Astrocyte (in vitro differentiated cells and primary cell): ENCODE data around the gene SMIM35. TPM values are rescaled to one million over a fixed set of nuclear protein-coding genes. Genes with fewer than 3 reads are reported as not detected.

Experiments
- DNase-seq: peaks from one replicate; pipeline ENCODE4 v3.0.0-alpha.2; 2010; ENCODE audit warnings: low read depth
- FAIRE-seq: peaks from 2 replicates; lab custom pipeline; 2011; peaks lifted over from hg19 to GRCh38; lab: Jason Lieb, UNC
- H2AFZ ChIP-seq: 2 replicates; pipeline ENCODE4 v1.6.0; 2012; ENCODE audit warnings: low read depth, low read length, inconsistent platforms
- H3K27ac ChIP-seq: 2 replicates; pipeline ENCODE4 v1.5.1; 2011; ENCODE audit warnings: low read depth, low read length, inconsistent platforms
- H3K27me3 ChIP-seq: 2 replicates; pipeline ENCODE4 v1.6.0; 2011; ENCODE audit warnings: low read length, inconsistent platforms; ENCODE audit not compliant: insufficient read depth
- H3K36me3 ChIP-seq: 2 replicates; pipeline ENCODE4 v1.5.1; 2011; ENCODE audit warnings: low read length, inconsistent platforms; ENCODE audit not compliant: insufficient read depth
- H3K4me1 ChIP-seq: 2 replicates; pipeline ENCODE4 v1.5.1; 2011; ENCODE audit warnings: low read length, inconsistent platforms; ENCODE audit not compliant: insufficient read depth
- H3K4me2 ChIP-seq: 2 replicates; pipeline ENCODE4 v1.6.0; 2012; ENCODE audit warnings: low read length, inconsistent platforms
- H3K4me3 ChIP-seq: 2 replicates; pipeline ENCODE4 v1.5.1; 2011; ENCODE audit warnings: low read depth, mild to moderate bottlenecking, low read length, inconsistent platforms; ENCODE audit not compliant: insufficient read depth
- H3K79me2 ChIP-seq: 2 replicates; pipeline ENCODE4 v1.6.0; 2012; ENCODE audit warnings: mild to moderate bottlenecking, low read length, inconsistent platforms; ENCODE audit not compliant: insufficient read depth
- H3K9ac ChIP-seq: 2 replicates; pipeline ENCODE4 v1.6.0; 2012; ENCODE audit warnings: mild to moderate bottlenecking, low read length, inconsistent platforms
- H3K9me3 ChIP-seq: 2 replicates; pipeline ENCODE4 v1.5.1; 2012; ENCODE audit warnings: low read depth, mild to moderate bottlenecking, low read length, inconsistent platforms; ENCODE audit not compliant: insufficient read depth
- H4K20me1 ChIP-seq: 2 replicates; pipeline ENCODE4 v1.6.0; 2012; ENCODE audit warnings: low read length, inconsistent platforms; ENCODE audit not compliant: insufficient read depth
- H3K27ac Mint-ChIP-seq: one replicate; pipeline ENCODE4 v1.8.0; 2021; ENCODE audit warnings: mild to moderate bottlenecking, mixed read lengths; ENCODE audit not compliant: unreplicated experiment
- H3K27me3 Mint-ChIP-seq: one replicate; pipeline ENCODE4 v1.8.0; 2021; ENCODE audit warnings: low read depth, mixed read lengths; ENCODE audit not compliant: unreplicated experiment
- H3K36me3 Mint-ChIP-seq: one replicate; pipeline ENCODE4 v1.8.0; 2021; ENCODE audit warnings: low read depth, mixed read lengths; ENCODE audit not compliant: unreplicated experiment
- H3K4me1 Mint-ChIP-seq: one replicate; pipeline ENCODE4 v1.8.0; 2021; ENCODE audit warnings: low read depth, mixed read lengths; ENCODE audit not compliant: unreplicated experiment
- H3K4me3 Mint-ChIP-seq: one replicate; pipeline ENCODE4 v1.8.0; 2021; ENCODE audit warnings: mild to moderate bottlenecking, moderate library complexity, mixed read lengths; ENCODE audit not compliant: unreplicated experiment
- H3K9me3 Mint-ChIP-seq: one replicate; pipeline ENCODE4 v1.8.0; 2021; ENCODE audit warnings: mild to moderate bottlenecking, mixed read lengths; ENCODE audit not compliant: unreplicated experiment
- CTCF ChIP-seq: IDR thresholded peaks from 2 replicates; pipeline ENCODE4 v1.5.1; 2011; ENCODE audit warnings: low read depth, mild to moderate bottlenecking, inconsistent platforms, low read length, moderate library complexity; ENCODE audit not compliant: insufficient read depth
- EZH2 ChIP-seq: IDR thresholded peaks from 2 replicates; pipeline ENCODE4 v1.6.1; 2012; ENCODE audit warnings: mild to moderate bottlenecking, low read length, inconsistent platforms; ENCODE audit not compliant: insufficient read depth
- total RNA-seq: library from RNA; stranded (reverse); gene quantifications from 2 replicates; pipeline ENCODE4 v1.2.1, GENCODE V29; 2021

Gene SMIM35
- total RNA-seq, 1 donor from 2014 or later = not detected

- H3K4me1 Mint-ChIP-seq = no peaks in the 10 kb centered on the region
- no peaks in the 10 kb centered on the region for H3K27me3 ChIP-seq
- H3K9me3 ChIP-seq = no peaks in the 10 kb centered on the region
- no peaks in the 10 kb centered on the region for H3K79me2 ChIP-seq
- H3K9ac ChIP-seq = no peak overlapping the region
- no peak overlapping the region for H3K4me3 Mint-ChIP-seq
- H3K4me3 ChIP-seq = no peak overlapping the region
- no peaks in the 10 kb centered on the region for H3K36me3 Mint-ChIP-seq
- H3K36me3 ChIP-seq = no peaks in the 10 kb centered on the region
- H3K4me2 ChIP-seq = no peak overlapping the region
- no peak overlapping the region for H3K27ac Mint-ChIP-seq
- H3K27ac ChIP-seq = no peak overlapping the region
- H3K9me3 Mint-ChIP-seq = peaks cover 6% of the 10 kb centered on the region
- TF ChIP-seq CTCF (no peak), EZH2 (no peak)
- H3K4me1 ChIP-seq = no peaks in the 10 kb centered on the region
- no peaks in the 10 kb centered on the region for H4K20me1 ChIP-seq
- FAIRE-seq (no peak), DNase-seq (no peak)
- H2AFZ ChIP-seq = no peak overlapping the region
- H3K27me3 Mint-ChIP-seq = peaks cover 38% of the 10 kb centered on the region
These were observed 12.0 kb downstream of the SMIM35 start for GRCh38 chr11:118074785-118075184.

GRCh38 chr11:118074091-118074685 is 12.6 kb downstream of the SMIM35 start:
- Mint-ChIP-seq H3K27me3 (peaks cover 40% of the 10 kb centered on the region), H3K27ac (no peak overlapping the region), H3K4me1 (no peaks in the 10 kb centered on the region), H3K9me3 (peaks cover 6% of the 10 kb centered on the region), H3K36me3 (no peaks in the 10 kb centered on the region), H3K4me3 (no peak overlapping the region)
- Histone ChIP-seq H3K9me3 (no peaks in the 10 kb centered on the region), H3K27ac (no peak overlapping the region), H3K4me2 (no peak overlapping the region), H3K4me1 (no peaks in the 10 kb centered on the region), H2AFZ (no peak overlapping the region), H3K27me3 (no peaks in the 10 kb centered on the region), H3K9ac (no peak overlapping the region), H3K4me3 (no peak overlapping the region), H3K36me3 (no peaks in the 10 kb centered on the region), H3K79me2 (no peaks in the 10 kb centered on the region), H4K20me1 (no peaks in the 10 kb centered on the region)
- DNase-seq (no peak), FAIRE-seq (no peak)
- no peak for TF ChIP-seq CTCF
- TF ChIP-seq EZH2 = no peak

- H3K36me3 ChIP-seq = no peaks in the 10 kb centered on the region
- no peak overlapping the region for H3K4me3 Mint-ChIP-seq
- no peaks in the 10 kb centered on the region for H3K4me1 Mint-ChIP-seq
- H3K9ac ChIP-seq = no peak overlapping the region
- no peaks in the 10 kb centered on the region for H3K36me3 Mint-ChIP-seq
- H3K27me3 Mint-ChIP-seq = peaks cover 43% of the 10 kb centered on the region
- no peaks in the 10 kb centered on the region for H3K79me2 ChIP-seq
- H3K27ac Mint-ChIP-seq = no peak overlapping the region
- H3K27ac ChIP-seq = no peak overlapping the region
- no peak for FAIRE-seq
- no peaks in the 10 kb centered on the region for H3K9me3 ChIP-seq
- DNase-seq = no peak
- no peaks in the 10 kb centered on the region for H3K4me1 ChIP-seq
- no peak overlapping the region for H3K4me2 ChIP-seq
- H3K4me3 ChIP-seq = no peak overlapping the region
- peaks cover 6% of the 10 kb centered on the region for H3K9me3 Mint-ChIP-seq
- H3K27me3 ChIP-seq = no peaks in the 10 kb centered on the region
- TF ChIP-seq EZH2 (no peak), CTCF (no peak)
- H2AFZ ChIP-seq = no peak overlapping the region
- no peaks in the 10 kb centered on the region for H4K20me1 ChIP-seq
These were observed 13.2 kb downstream of the SMIM35 start for GRCh38 chr11:118073554-118073953.
